ENCODE measurements around the gene IL6. TPM values are rescaled to one million over a fixed set of nuclear protein-coding genes. Genes with fewer than 3 reads are reported as not detected.

The IL6 gene
- total and polyA plus RNA-seq, 2 of the 8 experiments (the other 6 are each of a cell fraction or from before 2014, with no cell fraction given) = 0.12 to 0.41 TPM

GRCh38 chr7:22696541-22697228 is 30.3 kb upstream of the IL6 start:
- Histone ChIP-seq H3K9me3 (ENCODE audit: insufficient read depth in 2 of 2, low read depth in 1 of 2, low read length in 1 of 2) (no peaks in the 10 kb centered on the region), H2AFZ (ENCODE audit: low read length) (0 out of 2 replicates have a peak overlapping the region, but pooled peaks have one; percentile 9), H3K56ac (replicated peaks; ENCODE audit: insufficient read length, low read depth, low read length) (no peak overlapping the region), H4K8ac (ENCODE audit: extremely low read depth, insufficient read depth, low read length) (no peak overlapping the region), H3K18ac (ENCODE audit: extremely low read depth, low read length) (no peak overlapping the region), H3K79me2 (ENCODE audit: control insufficient read depth in 1 of 2, insufficient read depth in 2 of 2, low read length in 2 of 2) (no peaks in the 10 kb centered on the region), H3K4me1 (replicated peaks in 1 of 4; ENCODE audit: control insufficient read depth in 3 of 4, insufficient read depth in 4 of 4, low read length in 3 of 4) (0 out of 7 replicates have a peak, but pooled peaks cover 0 to 2% (median 0%) of the 10 kb centered on the region in 4 experiments), H3K23me2 (ENCODE audit: low read depth, low read length) (no peaks in the 10 kb centered on the region), H3K27ac (ENCODE audit: low read depth, low read length) (no peak overlapping the region), H3K4me3 (ENCODE audit: extremely low read depth in 1 of 4, insufficient read depth in 2 of 4, low read depth in 3 of 4, low read length in 4 of 4) (no peak overlapping the region), H3K27me3 (replicated peaks in 1 of 4; ENCODE audit: control insufficient read depth in 3 of 4, extremely low read depth in 1 of 4, insufficient read depth in 3 of 4, low read length in 3 of 4) (no peaks in the 10 kb centered on the region), H2BK5ac (ENCODE audit: low read depth, low read length) (no peak overlapping the region), H2BK15ac (ENCODE audit: low read length) (no peak overlapping the region), H4K91ac (replicated peaks; ENCODE audit: insufficient read length, low read length) (no peak overlapping the region), H3K4ac (replicated peaks; ENCODE audit: insufficient read length, low read depth, low read length) (no peak overlapping the region), H3K23ac (ENCODE audit: insufficient read length) (no peak overlapping the region), H2BK12ac (ENCODE audit: low read depth, low read length) (no peak overlapping the region), H3K9ac (replicated peaks in 1 of 4; ENCODE audit: extremely low read depth in 1 of 4, low read depth in 3 of 4, low read length in 3 of 4) (no peak overlapping the region), H2AK5ac (ENCODE audit: low read depth, low read length) (no peak overlapping the region), H2BK20ac (ENCODE audit: low read length) (no peak overlapping the region), H2BK120ac (replicated peaks; ENCODE audit: low read depth, low read length) (no peak overlapping the region), H4K5ac (ENCODE audit: insufficient read length, low read depth, low read length) (no peak overlapping the region), H3K4me2 (ENCODE audit: insufficient read depth in 1 of 2, low read depth in 2 of 2, low read length in 2 of 2) (no peak overlapping the region), H4K20me1 (replicated peaks in 1 of 2; ENCODE audit: control insufficient read depth in 1 of 2, insufficient read depth in 2 of 2, low read length in 2 of 2) (no peaks in the 10 kb centered on the region), H3K79me1 (ENCODE audit: low read depth, low read length) (no peaks in the 10 kb centered on the region), H3K36me3 (ENCODE audit: control insufficient read depth in 2 of 4, insufficient read depth in 4 of 4, low read length in 3 of 4) (no peaks in the 10 kb centered on the region), H3K14ac (ENCODE audit: insufficient read length) (no peak overlapping the region)
- DNase-seq (ENCODE audit: low read depth in 1 of 2, low spot score in 2 of 2) (no peak), FAIRE-seq (no peak)
- 86% methylated on average over 4 of the region's 4 CpGs; no CpG with 5 or more reads in 1 of the 2 experiments for WGBS, 2 experiments (ENCODE audit: extremely low coverage in 1 of 2, insufficient coverage in 1 of 2, insufficient read length in 1 of 2, insufficient replicate concordance in 2 of 2, low coverage in 1 of 2, low lambda C conversion rate in 2 of 2, missing lambda C conversion rate in 1 of 2)
- ChIA-PET POLR2A (ENCODE audit: partially characterized antibody) (interaction anchor here (0.6 to 1.0 kb wide), 2 partner anchors 13 to 170 kb away, joined by 3 read pairs; no protein-coding TSS in a partner anchor), CTCF (ENCODE audit: partially characterized antibody) (interaction anchor here (0.6 to 2.8 kb wide), 9 partner anchors 21 to 359 kb away, joined by 3 to 9 read pairs (median 3); partner anchors contain the start of gene IL6)
- TF ChIP-seq BACH1 (IDR thresholded peaks at IDR 0.05; ENCODE audit: low read length) (no peak), RNF2 (IDR thresholded peaks at IDR 0.05; ENCODE audit: borderline replicate concordance, low read depth, low read length, missing control alignments, poor library complexity, severe bottlenecking) (no peak), CEBPB (IDR thresholded peaks at IDR 0.05; ENCODE audit: low read depth, low read length) (no peak), GABPA (IDR thresholded peaks at IDR 0.05; ENCODE audit: borderline replicate concordance, insufficient read depth, low read length) (no peak), PHF8 (conservative IDR thresholded peaks at IDR 0.05; ENCODE audit: low read depth, low read length) (no peak), MAX (IDR thresholded peaks at IDR 0.05) (no peak), FOSL1 (IDR thresholded peaks at IDR 0.05; ENCODE audit: insufficient read depth, low read depth, low read length) (no peak), SAP30 (IDR thresholded peaks at IDR 0.05; ENCODE audit: insufficient read depth, insufficient replicate concordance, low read length) (no peak), CBX8 (IDR thresholded peaks at IDR 0.05; ENCODE audit: borderline replicate concordance, low read depth, low read length) (no peak), SRF (IDR thresholded peaks at IDR 0.05; ENCODE audit: low read depth, low read length) (no peak), RBBP5 (IDR thresholded peaks at IDR 0.05; ENCODE audit: borderline replicate concordance, low read depth, low read length) (no peak)
